NCI-H2171 treated with DMSO at 0.1 percent for 48 hours (cell line): ENCODE data around the gene ABHD4.
A peak's percentile ranks its signal among the peaks of the same experiment; 100 is the strongest.
"Not testable (repeated sequence)": the region's sequence is repeated elsewhere in the genome, so short reads cannot be mapped to it uniquely, and the experiment has no call there.

Experiments
- DNase-seq: peaks from one replicate; lab custom pipeline; 2025; lab: John Stamatoyannopoulos, UW

Gene ABHD4

GRCh38 chr14:22627506-22628263, 29.6 kb downstream of the ABHD4 start:
- DNase-seq = no peak

GRCh38 chr14:22629361-22629760, 31.3 kb downstream of the ABHD4 start:
- no peak for DNase-seq

GRCh38 chr14:22630066-22630465, 32.0 kb downstream of the ABHD4 start:
- no peak for DNase-seq

- DNase-seq = no peak
Measured at GRCh38 chr14:22630486-22630885, 32.4 kb downstream of the ABHD4 start.

- DNase-seq = no peak
Measured at GRCh38 chr14:22634233-22634900, 36.3 kb downstream of the ABHD4 start.

GRCh38 chr14:22635980-22636379, 37.9 kb downstream of the ABHD4 start:
- DNase-seq = not testable (repeated sequence)

GRCh38 chr14:22640192-22640591, 42.1 kb downstream of the ABHD4 start:
- DNase-seq = no peak

GRCh38 chr14:22641846-22642245, 43.7 kb downstream of the ABHD4 start:
- no peak for DNase-seq

- DNase-seq = no peak
Measured at GRCh38 chr14:22644305-22644635, 46.2 kb downstream of the ABHD4 start, which contains the start of gene OR6J1. TSS of gene OR6J1 (minus strand) at chr14:22644352. CDS start at chr14:22634811, 9,541 bp downstream.

- no peak for DNase-seq
Measured at GRCh38 chr14:22646570-22647254, 48.6 kb downstream of the ABHD4 start.

- DNase-seq = no peak
Measured at GRCh38 chr14:22648506-22648905, 50.4 kb downstream of the ABHD4 start.

GRCh38 chr14:22650046-22650739, 52.1 kb downstream of the ABHD4 start:
- DNase-seq = no peak

- no peak for DNase-seq
Measured at GRCh38 chr14:22650960-22651521, 52.9 kb downstream of the ABHD4 start.

GRCh38 chr14:22651586-22651985, 53.5 kb downstream of the ABHD4 start:
- DNase-seq = no peak

- DNase-seq = peak; percentile 87
Measured at GRCh38 chr14:22653012-22653621, 55.0 kb downstream of the ABHD4 start.

- no peak for DNase-seq
Measured at GRCh38 chr14:22656226-22656625, 58.1 kb downstream of the ABHD4 start.

- DNase-seq = no peak
Measured at GRCh38 chr14:22656945-22657731, 59.0 kb downstream of the ABHD4 start.

GRCh38 chr14:22657861-22658260, 59.8 kb downstream of the ABHD4 start:
- DNase-seq = no peak

GRCh38 chr14:22658946-22659345, 60.8 kb downstream of the ABHD4 start:
- no peak for DNase-seq

- no peak for DNase-seq
Measured at GRCh38 chr14:22660654-22661053, 62.6 kb downstream of the ABHD4 start.
